ENCODE results near the gene TWF1. TPM values are rescaled to one million over a fixed set of nuclear protein-coding genes. Genes with fewer than 3 reads are reported as not detected.

The TWF1 gene
- total and polyA plus RNA-seq, 2 donors (not counting 3 experiments of a cell fraction or from before 2014, with no cell fraction given), result 23.8 to 75.5 TPM

GRCh38 chr12:43795716-43796280, 10.3 kb downstream of the TWF1 start:
- no peak overlapping the region for H3K9ac ChIP-seq (replicated peaks; ENCODE audit: extremely low read depth, insufficient read depth, low read length)

More at GRCh38 chr12:43795716-43796280, 10.3 kb downstream of the TWF1 start:
- Histone ChIP-seq H2AFZ (ENCODE audit: low read depth, low read length) (no peak overlapping the region), H3K4me3 (replicated peaks in 1 of 3; ENCODE audit: insufficient read depth in 1 of 3, low read depth in 1 of 3, low read length in 3 of 3) (no peak overlapping the region), H3K36me3 (ENCODE audit: control insufficient read depth in 2 of 2, extremely low read depth in 1 of 2, insufficient read depth in 2 of 2, low read length in 2 of 2) (peaks cover 7 to 18% of the 10 kb centered on the region in 2 experiments), H3K4me1 (ENCODE audit: control insufficient read depth, extremely low read depth, insufficient read depth, low read length) (no peaks in the 10 kb centered on the region), H3K4me2 (ENCODE audit: insufficient read depth, low read length) (no peak overlapping the region), H3K9me3 (replicated peaks; ENCODE audit: control insufficient read depth, insufficient read depth, low read length) (no peaks in the 10 kb centered on the region), H3K27me3 (ENCODE audit: control insufficient read depth in 2 of 2, insufficient read depth in 2 of 2, low read length in 2 of 2) (no peaks in the 10 kb centered on the region), H3K9me1 (replicated peaks; ENCODE audit: control insufficient read depth, extremely low read depth, insufficient read depth, low read length) (no peaks in the 10 kb centered on the region), H3K27ac (ENCODE audit: insufficient read depth, low read depth, low read length) (no peak overlapping the region), H3K79me2 (ENCODE audit: control insufficient read depth, insufficient read depth, low read length) (no peaks in the 10 kb centered on the region), H4K20me1 (replicated peaks; ENCODE audit: control insufficient read depth, extremely low read depth, insufficient read depth, low read length) (no peaks in the 10 kb centered on the region)
- FAIRE-seq, result no peak
- no peak for TF ChIP-seq POLR2AphosphoS5 (IDR thresholded peaks at IDR 0.05; ENCODE audit: insufficient read depth, low read depth, low read length)
- TF ChIP-seq EZH2 (IDR thresholded peaks at IDR 0.05; ENCODE audit: borderline replicate concordance, low read depth, low read length, severe bottlenecking), result no peak
- no peak for TF ChIP-seq MYC (IDR thresholded peaks at IDR 0.05; ENCODE audit: low read depth, low read length)
- TF ChIP-seq GATA2 (IDR thresholded peaks at IDR 0.05; ENCODE audit: insufficient read depth, insufficient read length, low read depth, low read length), result no peak
- no peak for TF ChIP-seq CTCF (IDR thresholded peaks at IDR 0.05; ENCODE audit: extremely low read depth in 1 of 2, insufficient read depth in 1 of 2, low read depth in 1 of 2, low read length in 2 of 2)
- no peak for TF ChIP-seq MAX (IDR thresholded peaks at IDR 0.05; ENCODE audit: insufficient read depth, insufficient read length)
- TF ChIP-seq POLR2A (IDR thresholded peaks at IDR 0.05; ENCODE audit: low read depth, low read length), result no peak
- no peak for TF ChIP-seq FOS (IDR thresholded peaks at IDR 0.05; ENCODE audit: borderline replicate concordance, insufficient read depth, low read length)
- no peak for TF ChIP-seq JUN (IDR thresholded peaks at IDR 0.05; ENCODE audit: borderline replicate concordance, insufficient read depth, insufficient read length, low read depth)
- intact Hi-C loops (cut with micrococcal nuclease), result no loop called here
- BruUV-seq (replicated peaks), result no TSS peak
- ChIA-PET POLR2A (no interaction called here), CTCF (interaction anchor here (1.1 to 2.0 kb wide), 2 partner anchors 10 to 19 kb away, joined by 3 to 9 read pairs; partner anchors contain the start of gene TWF1)
- dilution Hi-C loops (cut with MboI; ENCODE audit: extremely low pct_ligation_motif_present, low sequenced_read_pairs), result no loop called here
- no peak for DNase-seq (ENCODE audit: low read depth, low spot score)

Measured in endothelial cell of umbilical vein (primary cell).